Lower leg skin (tissue), 3 donors: ENCODE data around the gene TBC1D10B.

Experiments
- CTCF ChIP-seq, 3 donors: fragments of 450-650 bp; IDR thresholded peaks; one replicate each; pipeline ENCODE4 v1.5.1; 2016; ENCODE audit warnings: antibody characterized with exemption in 3 of 3, mild to moderate bottlenecking in 3 of 3, moderate library complexity in 2 of 3
- POLR2A ChIP-seq, 2 donors: fragments of 450-650 bp; IDR thresholded peaks; one replicate each; pipeline ENCODE4 v1.6.1; 2016 to 2017; ENCODE audit warnings: antibody characterized with exemption in 2 of 2, mild to moderate bottlenecking in 1 of 2, moderate library complexity in 1 of 2

GRCh38 chr16:30380803-30381208, 10.5 kb upstream of the TBC1D10B start:
- TF ChIP-seq CTCF (IDR thresholded peaks at IDR 0.05) (no peak), POLR2A (IDR thresholded peaks at IDR 0.05) (no peak)
